CD4-positive, alpha-beta T cell treated with Interleukin-15 for 4 hours (primary cell): Measurements from ENCODE around the gene TMEM63B.
"Not testable (repeated sequence)": the region's sequence is repeated elsewhere in the genome, so short reads cannot be mapped to it uniquely, and the experiment has no call there.

ENCODE experiments used
- DNase-seq: peaks from one replicate; pipeline ENCODE4 v3.0.0-alpha.2; 2020; ENCODE audit warnings: low spot score

TMEM63B gene

GRCh38 chr6:44193307-44193910 lies 66.1 kb downstream of the TMEM63B start:
- no peak for DNase-seq

- no peak for DNase-seq
These were observed 67.0 kb downstream of the TMEM63B start for GRCh38 chr6:44194326-44194725.

- not testable (repeated sequence) for DNase-seq
These were observed 69.0 kb downstream of the TMEM63B start for GRCh38 chr6:44196351-44196750.

GRCh38 chr6:44198684-44199083 lies 71.3 kb downstream of the TMEM63B start:
- DNase-seq, result no peak

- DNase-seq, result no peak
These were observed 72.5 kb downstream of the TMEM63B start for GRCh38 chr6:44199883-44200282.

- DNase-seq, result no peak
These were observed 73.8 kb downstream of the TMEM63B start for GRCh38 chr6:44201200-44201599.

GRCh38 chr6:44201638-44202303 lies 74.4 kb downstream of the TMEM63B start:
- DNase-seq, result no peak

- no peak for DNase-seq
These were observed 75.1 kb downstream of the TMEM63B start for GRCh38 chr6:44202332-44202971.

GRCh38 chr6:44202972-44203750 lies 75.8 kb downstream of the TMEM63B start:
- no peak for DNase-seq

- DNase-seq, result no peak
These were observed 76.6 kb downstream of the TMEM63B start for GRCh38 chr6:44203955-44204354.
